ENCODE results near the gene SELENOT. TPM values are rescaled to one million over a fixed set of nuclear protein-coding genes. Genes with fewer than 3 reads are reported as not detected.

The SELENOT gene
- total RNA-seq, 1 donor from 2014 or later: 70.0 TPM

DNA sequence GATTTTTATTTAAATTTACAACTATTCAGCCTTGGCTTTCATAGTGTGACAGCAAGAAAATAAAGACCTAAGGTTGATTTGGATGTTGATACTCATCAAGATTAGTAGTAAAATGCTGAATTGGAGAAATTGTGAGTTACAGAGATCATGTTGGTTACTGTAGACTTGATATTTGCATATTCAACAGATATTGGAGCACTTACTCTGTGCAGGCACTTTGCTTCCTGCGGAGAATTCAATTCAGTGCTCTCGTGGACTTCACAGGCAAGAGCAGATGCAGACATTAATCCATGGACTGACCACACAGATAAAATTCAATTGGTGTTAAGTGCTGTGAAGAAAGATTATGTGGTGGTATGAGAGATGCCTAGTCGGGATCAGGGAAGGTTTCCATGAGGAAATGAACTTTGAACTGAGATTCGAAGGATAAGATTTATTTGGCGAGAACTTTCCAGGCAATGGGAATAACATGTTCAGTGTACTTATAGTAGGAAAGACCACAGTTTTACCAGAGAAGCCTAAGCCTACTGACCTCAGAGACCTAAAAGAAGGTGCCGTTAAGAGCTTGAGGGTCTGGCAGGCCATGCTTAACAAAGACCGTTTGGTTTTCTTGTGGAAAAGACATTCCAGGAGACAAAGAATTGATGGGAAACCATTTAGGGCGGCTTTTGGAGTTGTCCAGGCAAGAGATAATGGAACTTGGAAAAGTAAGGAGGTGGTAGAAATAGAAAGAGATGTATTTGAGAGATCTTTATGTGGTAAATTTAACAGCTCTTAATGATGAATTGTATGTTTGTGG lies 4.3 kb downstream of the SELENOT start:
- H3K4me3 ChIP-seq: no peak overlapping the region
- TF ChIP-seq POLR2AphosphoS5 (IDR thresholded peaks at IDR 0.05; ENCODE audit: insufficient read depth in 1 of 2, low read depth in 1 of 2) (no peak), POLR2A (IDR thresholded peaks at IDR 0.05) (no peak)
- TF ChIP-seq, protein P1, sequence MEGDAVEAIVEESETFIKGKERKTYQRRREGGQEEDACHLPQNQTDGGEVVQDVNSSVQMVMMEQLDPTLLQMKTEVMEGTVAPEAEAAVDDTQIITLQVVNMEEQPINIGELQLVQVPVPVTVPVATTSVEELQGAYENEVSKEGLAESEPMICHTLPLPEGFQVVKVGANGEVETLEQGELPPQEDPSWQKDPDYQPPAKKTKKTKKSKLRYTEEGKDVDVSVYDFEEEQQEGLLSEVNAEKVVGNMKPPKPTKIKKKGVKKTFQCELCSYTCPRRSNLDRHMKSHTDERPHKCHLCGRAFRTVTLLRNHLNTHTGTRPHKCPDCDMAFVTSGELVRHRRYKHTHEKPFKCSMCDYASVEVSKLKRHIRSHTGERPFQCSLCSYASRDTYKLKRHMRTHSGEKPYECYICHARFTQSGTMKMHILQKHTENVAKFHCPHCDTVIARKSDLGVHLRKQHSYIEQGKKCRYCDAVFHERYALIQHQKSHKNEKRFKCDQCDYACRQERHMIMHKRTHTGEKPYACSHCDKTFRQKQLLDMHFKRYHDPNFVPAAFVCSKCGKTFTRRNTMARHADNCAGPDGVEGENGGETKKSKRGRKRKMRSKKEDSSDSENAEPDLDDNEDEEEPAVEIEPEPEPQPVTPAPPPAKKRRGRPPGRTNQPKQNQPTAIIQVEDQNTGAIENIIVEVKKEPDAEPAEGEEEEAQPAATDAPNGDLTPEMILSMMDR (IDR thresholded peaks at IDR 0.05): no peak
- DNase-seq (ENCODE audit: extremely low spot score in 2 of 2): no peak
- no peaks in the 10 kb centered on the region for H3K27me3 ChIP-seq
- no peak overlapping the region for H3K27ac ChIP-seq
- H3K9me3 ChIP-seq: no peaks in the 10 kb centered on the region
- intact Hi-C loops (cut with DNase I): loop anchor here (10.0 kb wide), 1 partner anchor 53 kb away; no protein-coding TSS in a partner anchor
- H3K36me3 ChIP-seq: peaks cover 0 to 7% of the 10 kb centered on the region in 2 donors
- peaks cover 67% of the 10 kb centered on the region for H3K4me1 ChIP-seq

DNA sequence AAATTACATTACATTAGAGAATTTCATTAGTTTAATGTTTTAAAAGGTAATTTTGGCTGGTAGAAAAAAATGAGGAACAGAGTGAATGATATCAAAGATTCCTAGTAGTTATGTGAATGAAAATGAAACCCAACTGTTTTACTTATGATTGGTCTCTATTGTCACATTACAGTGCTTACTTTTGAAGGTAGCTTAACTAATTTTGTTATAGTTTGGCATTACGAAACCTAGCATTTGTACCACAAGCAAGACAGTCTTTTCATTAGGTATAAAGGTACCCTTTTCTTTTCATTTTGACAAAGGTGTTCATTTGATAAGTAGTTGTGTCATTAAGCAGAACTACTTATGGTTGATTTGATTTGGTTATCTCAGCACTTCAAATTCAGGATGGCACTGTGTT lies 6.9 kb downstream of the SELENOT start:
- H3K9me3 ChIP-seq: no peaks in the 10 kb centered on the region
- intact Hi-C loops (cut with DNase I): loop anchor here (10.0 kb wide), 1 partner anchor 55 kb away; no protein-coding TSS in a partner anchor
- peaks cover 57% of the 10 kb centered on the region for H3K4me1 ChIP-seq

DNA sequence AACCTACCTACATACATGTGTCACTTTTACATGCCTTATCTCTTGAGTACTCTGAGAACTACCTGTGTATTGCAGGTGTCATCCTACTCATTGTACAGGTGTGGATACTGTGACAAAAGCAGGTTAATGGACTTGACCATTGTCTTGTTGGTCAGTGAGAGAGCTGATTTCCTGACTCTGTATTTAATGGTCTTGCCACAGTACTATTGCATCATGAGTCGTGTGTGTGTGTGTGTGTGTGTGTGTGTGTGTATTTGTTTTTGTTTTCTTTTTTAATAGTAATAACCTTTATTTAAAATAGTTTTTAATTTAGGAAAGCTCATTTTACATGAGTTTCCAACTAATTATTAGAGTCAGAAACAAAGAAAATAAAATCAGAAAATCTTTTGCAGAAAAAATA lies 7.7 kb downstream of the SELENOT start:
- no peak for DNase-seq (ENCODE audit: extremely low spot score in 2 of 2)
- TF ChIP-seq POLR2A (IDR thresholded peaks at IDR 0.05) (no peak), POLR2AphosphoS5 (IDR thresholded peaks at IDR 0.05; ENCODE audit: insufficient read depth in 1 of 2, low read depth in 1 of 2) (no peak)
- TF ChIP-seq, protein P1 (IDR thresholded peaks at IDR 0.05): no peak
- Histone ChIP-seq H3K4me1 (peaks cover 49% of the 10 kb centered on the region), H3K36me3 (peaks cover 0 to 7% of the 10 kb centered on the region in 2 donors), H3K9me3 (no peaks in the 10 kb centered on the region), H3K27ac (no peak overlapping the region), H3K27me3 (no peaks in the 10 kb centered on the region), H3K4me3 (no peak overlapping the region)
- intact Hi-C loops (cut with DNase I): no loop called here

More for the DNA sequence above, 6.9 kb downstream of the SELENOT start:
- Histone ChIP-seq H3K36me3 (peaks cover 0 to 7% of the 10 kb centered on the region in 2 donors), H3K27ac (no peak overlapping the region), H3K4me3 (no peak overlapping the region), H3K27me3 (no peaks in the 10 kb centered on the region)
- no peak for TF ChIP-seq POLR2AphosphoS5 (IDR thresholded peaks at IDR 0.05; ENCODE audit: insufficient read depth in 1 of 2, low read depth in 1 of 2)
- no peak for TF ChIP-seq POLR2A (IDR thresholded peaks at IDR 0.05)
- TF ChIP-seq, protein P1 (IDR thresholded peaks at IDR 0.05): no peak
- DNase-seq (ENCODE audit: extremely low spot score in 2 of 2): no peak

GRCh38 chr3:150611666-150612065 lies 8.5 kb downstream of the SELENOT start:
- no peak for DNase-seq (ENCODE audit: extremely low spot score in 2 of 2)
- Histone ChIP-seq H3K27ac (no peak overlapping the region), H3K4me3 (no peak overlapping the region), H3K27me3 (no peaks in the 10 kb centered on the region), H3K4me1 (peaks cover 40% of the 10 kb centered on the region), H3K36me3 (peaks cover 0 to 7% of the 10 kb centered on the region in 2 donors), H3K9me3 (no peaks in the 10 kb centered on the region)
- intact Hi-C loops (cut with DNase I): no loop called here
- TF ChIP-seq POLR2AphosphoS5 (IDR thresholded peaks at IDR 0.05; ENCODE audit: insufficient read depth in 1 of 2, low read depth in 1 of 2): no peak
- no peak for TF ChIP-seq POLR2A (IDR thresholded peaks at IDR 0.05)
- TF ChIP-seq, protein P1 (IDR thresholded peaks at IDR 0.05): no peak

DNA sequence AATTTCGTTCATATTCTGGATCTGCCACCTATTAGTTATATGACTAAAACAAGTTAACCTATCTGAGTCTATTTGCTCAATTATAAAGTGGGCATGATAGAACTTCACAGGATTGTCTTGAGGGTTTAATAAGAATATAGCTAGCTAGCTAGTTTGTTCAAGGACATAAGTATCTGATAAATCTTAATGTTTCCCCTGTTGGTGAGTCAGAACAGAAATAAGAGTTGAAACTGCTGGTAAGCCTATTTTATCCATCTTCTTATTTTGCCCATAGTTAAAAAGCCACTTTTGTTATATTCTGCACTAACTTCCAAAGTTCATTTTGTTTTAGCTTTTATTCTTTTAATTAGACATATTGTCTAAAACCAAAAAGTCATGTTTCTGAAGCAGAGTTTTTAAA lies 9.4 kb downstream of the SELENOT start:
- DNase-seq (ENCODE audit: extremely low spot score in 2 of 2): no peak
- Histone ChIP-seq H3K4me3 (no peak overlapping the region), H3K4me1 (peaks cover 32% of the 10 kb centered on the region)

More for the DNA sequence above, 9.4 kb downstream of the SELENOT start:
- Histone ChIP-seq H3K27me3 (no peaks in the 10 kb centered on the region), H3K9me3 (no peaks in the 10 kb centered on the region), H3K27ac (no peak overlapping the region), H3K36me3 (peaks cover 0 to 7% of the 10 kb centered on the region in 2 donors)
- TF ChIP-seq POLR2AphosphoS5 (IDR thresholded peaks at IDR 0.05; ENCODE audit: insufficient read depth in 1 of 2, low read depth in 1 of 2): no peak
- TF ChIP-seq, protein P1 (IDR thresholded peaks at IDR 0.05): no peak
- TF ChIP-seq POLR2A (IDR thresholded peaks at IDR 0.05): no peak
- intact Hi-C loops (cut with DNase I): no loop called here
